ENCODE data around the gene DMRT2.
A peak's percentile ranks its signal among the peaks of the same experiment; 100 is the strongest.

The DMRT2 gene

GRCh38 chr9:1047591-1048230 is 2.4 kb upstream of the DMRT2 start:
- DNase-seq (ENCODE audit: low read depth), result no peak

- no peak for DNase-seq (ENCODE audit: low read depth)
Observed at GRCh38 chr9:1048231-1048619, 1.9 kb upstream of the DMRT2 start.

GRCh38 chr9:1048811-1049210 is 1.3 kb upstream of the DMRT2 start:
- no peak for DNase-seq (ENCODE audit: low read depth)

- no peak for DNase-seq (ENCODE audit: low read depth)
Observed at GRCh38 chr9:1049641-1050040, 516 bp upstream of the DMRT2 start.

GRCh38 chr9:1051210-1051583 is 1.0 kb downstream of the DMRT2 start:
- DNase-seq (ENCODE audit: low read depth), result no peak

- DNase-seq (ENCODE audit: low read depth), result no peak
Observed at GRCh38 chr9:1051584-1052275, 1.6 kb downstream of the DMRT2 start.

- no peak for DNase-seq (ENCODE audit: low read depth)
Observed at GRCh38 chr9:1052365-1053281, 2.5 kb downstream of the DMRT2 start.

- no peak for DNase-seq (ENCODE audit: low read depth)
Observed at GRCh38 chr9:1053282-1053621, 3.1 kb downstream of the DMRT2 start.

- DNase-seq (ENCODE audit: low read depth), result no peak
Observed at GRCh38 chr9:1053986-1054425, 3.8 kb downstream of the DMRT2 start.

- no peak for DNase-seq (ENCODE audit: low read depth)
Observed at GRCh38 chr9:1055166-1055565, 5.0 kb downstream of the DMRT2 start.

- DNase-seq (ENCODE audit: low read depth), result no peak
Observed at GRCh38 chr9:1057910-1058309, 7.8 kb downstream of the DMRT2 start.

GRCh38 chr9:1058826-1059487 is 8.8 kb downstream of the DMRT2 start:
- no peak for DNase-seq (ENCODE audit: low read depth)

GRCh38 chr9:1065130-1065529 is 15.0 kb downstream of the DMRT2 start:
- DNase-seq (ENCODE audit: low read depth), result no peak

- no peak for DNase-seq (ENCODE audit: low read depth)
Observed at GRCh38 chr9:1070692-1071091, 20.5 kb downstream of the DMRT2 start.

GRCh38 chr9:1071730-1072129 is 21.6 kb downstream of the DMRT2 start:
- DNase-seq (ENCODE audit: low read depth), result no peak

GRCh38 chr9:1073497-1073896 is 23.3 kb downstream of the DMRT2 start:
- DNase-seq (ENCODE audit: low read depth), result no peak

GRCh38 chr9:1077616-1078015 is 27.5 kb downstream of the DMRT2 start:
- no peak for DNase-seq (ENCODE audit: low read depth)

- DNase-seq (ENCODE audit: low read depth), result peak; percentile 31
Observed at GRCh38 chr9:1083325-1083913, 33.3 kb downstream of the DMRT2 start.

GRCh38 chr9:1085086-1085485 is 34.9 kb downstream of the DMRT2 start:
- DNase-seq (ENCODE audit: low read depth), result no peak

- DNase-seq (ENCODE audit: low read depth), result no peak
Observed at GRCh38 chr9:1086517-1086916, 36.4 kb downstream of the DMRT2 start.

GRCh38 chr9:1087120-1087881 is 37.1 kb downstream of the DMRT2 start:
- DNase-seq (ENCODE audit: low read depth), result no peak

All from EH (cell line).